ENCODE data around the gene KLK3.

DNA sequence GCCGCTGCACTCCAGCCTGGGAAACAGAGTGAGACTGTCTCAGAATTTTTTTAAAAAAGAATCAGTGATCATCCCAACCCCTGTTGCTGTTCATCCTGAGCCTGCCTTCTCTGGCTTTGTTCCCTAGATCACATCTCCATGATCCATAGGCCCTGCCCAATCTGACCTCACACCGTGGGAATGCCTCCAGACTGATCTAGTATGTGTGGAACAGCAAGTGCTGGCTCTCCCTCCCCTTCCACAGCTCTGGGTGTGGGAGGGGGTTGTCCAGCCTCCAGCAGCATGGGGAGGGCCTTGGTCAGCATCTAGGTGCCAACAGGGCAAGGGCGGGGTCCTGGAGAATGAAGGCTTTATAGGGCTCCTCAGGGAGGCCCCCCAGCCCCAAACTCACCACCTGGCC is 18.3 kb downstream of the KLK3 start, which contains the start of gene KLK2:
- TF ChIP-seq, protein P1, sequence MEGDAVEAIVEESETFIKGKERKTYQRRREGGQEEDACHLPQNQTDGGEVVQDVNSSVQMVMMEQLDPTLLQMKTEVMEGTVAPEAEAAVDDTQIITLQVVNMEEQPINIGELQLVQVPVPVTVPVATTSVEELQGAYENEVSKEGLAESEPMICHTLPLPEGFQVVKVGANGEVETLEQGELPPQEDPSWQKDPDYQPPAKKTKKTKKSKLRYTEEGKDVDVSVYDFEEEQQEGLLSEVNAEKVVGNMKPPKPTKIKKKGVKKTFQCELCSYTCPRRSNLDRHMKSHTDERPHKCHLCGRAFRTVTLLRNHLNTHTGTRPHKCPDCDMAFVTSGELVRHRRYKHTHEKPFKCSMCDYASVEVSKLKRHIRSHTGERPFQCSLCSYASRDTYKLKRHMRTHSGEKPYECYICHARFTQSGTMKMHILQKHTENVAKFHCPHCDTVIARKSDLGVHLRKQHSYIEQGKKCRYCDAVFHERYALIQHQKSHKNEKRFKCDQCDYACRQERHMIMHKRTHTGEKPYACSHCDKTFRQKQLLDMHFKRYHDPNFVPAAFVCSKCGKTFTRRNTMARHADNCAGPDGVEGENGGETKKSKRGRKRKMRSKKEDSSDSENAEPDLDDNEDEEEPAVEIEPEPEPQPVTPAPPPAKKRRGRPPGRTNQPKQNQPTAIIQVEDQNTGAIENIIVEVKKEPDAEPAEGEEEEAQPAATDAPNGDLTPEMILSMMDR (IDR thresholded peaks at IDR 0.05): no peak
- TF ChIP-seq EZH2 (IDR thresholded peaks at IDR 0.05; ENCODE audit: borderline replicate concordance, insufficient read depth, low read depth, low read length, poor library complexity, severe bottlenecking): no peak
